ENCODE measurements around the gene COL19A1.

COL19A1 gene

GRCh38 chr6:69866770-69867638 is 648 bp downstream of the COL19A1 start:
- peak; percentile 2 for TF ChIP-seq CTCF (IDR thresholded peaks at IDR 0.05; ENCODE audit: insufficient read depth, low read depth, low read length, missing control alignments)
- peak overlapping the region; percentile 36 for H3K4me3 ChIP-seq (ENCODE audit: low read length)
- peak; percentile 24 for DNase-seq (ENCODE audit: low read depth)

GRCh38 chr6:69867639-69867976 is 1.3 kb downstream of the COL19A1 start:
- no peak for DNase-seq (ENCODE audit: low read depth)
- peak; percentile 1 for TF ChIP-seq CTCF (IDR thresholded peaks at IDR 0.05; ENCODE audit: insufficient read depth, low read depth, low read length, missing control alignments)
- H3K4me3 ChIP-seq (ENCODE audit: low read length), result peak overlapping the region; percentile 32

- no peak for DNase-seq (ENCODE audit: low read depth)
- no peak for TF ChIP-seq CTCF (IDR thresholded peaks at IDR 0.05; ENCODE audit: insufficient read depth, low read depth, low read length, missing control alignments)
- no peak overlapping the region for H3K4me3 ChIP-seq (ENCODE audit: low read length)
Observed at GRCh38 chr6:69868252-69868804, 2.0 kb downstream of the COL19A1 start.

- TF ChIP-seq CTCF (IDR thresholded peaks at IDR 0.05; ENCODE audit: insufficient read depth, low read depth, low read length, missing control alignments), result no peak
- no peak overlapping the region for H3K4me3 ChIP-seq (ENCODE audit: low read length)
- no peak for DNase-seq (ENCODE audit: low read depth)
Observed at GRCh38 chr6:69868961-69869360, 2.6 kb downstream of the COL19A1 start.

GRCh38 chr6:69871107-69871506 is 4.8 kb downstream of the COL19A1 start:
- no peak for TF ChIP-seq CTCF (IDR thresholded peaks at IDR 0.05; ENCODE audit: insufficient read depth, low read depth, low read length, missing control alignments)
- no peak overlapping the region for H3K4me3 ChIP-seq (ENCODE audit: low read length)
- DNase-seq (ENCODE audit: low read depth), result no peak

- no peak for TF ChIP-seq CTCF (IDR thresholded peaks at IDR 0.05; ENCODE audit: insufficient read depth, low read depth, low read length, missing control alignments)
- DNase-seq (ENCODE audit: low read depth), result no peak
- H3K4me3 ChIP-seq (ENCODE audit: low read length), result no peak overlapping the region
Observed at GRCh38 chr6:69873291-69873690, 6.9 kb downstream of the COL19A1 start.
